Neural crest cell (in vitro differentiated cells): ENCODE measurements around the gene GALNT15. TPM values are rescaled to one million over a fixed set of nuclear protein-coding genes. Genes with fewer than 3 reads are reported as not detected.

Source experiments
- DNase-seq: peaks from one replicate; pipeline ENCODE4 v3.0.0; 2021; ENCODE audit warnings: low read depth, mixed read lengths, low spot score
- H3K27ac Mint-ChIP-seq: one replicate; pipeline ENCODE4 v1.8.0; 2021; ENCODE audit warnings: mild to moderate bottlenecking, mixed read lengths; ENCODE audit not compliant: unreplicated experiment
- H3K27me3 Mint-ChIP-seq: 2 replicates; pipeline ENCODE4 v1.8.0; 2021; ENCODE audit warnings: low read depth, mild to moderate bottlenecking, mixed read lengths
- H3K36me3 Mint-ChIP-seq: 2 replicates; pipeline ENCODE4 v1.8.0; 2021; ENCODE audit warnings: low read depth, mild to moderate bottlenecking, mixed read lengths
- H3K4me1 Mint-ChIP-seq: 2 replicates; pipeline ENCODE4 v1.8.0; 2021; ENCODE audit warnings: mixed read lengths
- H3K4me3 Mint-ChIP-seq: one replicate; pipeline ENCODE4 v1.8.0; 2021; ENCODE audit warnings: mild to moderate bottlenecking, mixed read lengths
- H3K9me3 Mint-ChIP-seq: 2 replicates; pipeline ENCODE4 v1.8.0; 2021; ENCODE audit warnings: mixed read lengths
- CTCF ChIP-seq: fragments of 200-600 bp; sonication (generic); conservative IDR thresholded peaks from 2 replicates; pipeline ENCODE4 v1.5.0; 2021; ENCODE audit warnings: antibody characterized with exemption, mild to moderate bottlenecking
- total RNA-seq: library from RNA; stranded (reverse); gene quantifications from 2 replicates; pipeline ENCODE4 v1.2.1, GENCODE V29; 2021

GALNT15 gene
- total RNA-seq, 1 donor from 2014 or later, result not detected

GRCh38 chr3:16140116-16140893, 34.2 kb upstream of the GALNT15 start:
- no peak for DNase-seq
- Mint-ChIP-seq H3K27ac (no peak overlapping the region), H3K4me1 (no peaks in the 10 kb centered on the region), H3K9me3 (peaks cover 8% of the 10 kb centered on the region), H3K27me3 (no peaks in the 10 kb centered on the region), H3K36me3 (no peaks in the 10 kb centered on the region), H3K4me3 (no peak overlapping the region)
- TF ChIP-seq CTCF, result no peak

- no peak for TF ChIP-seq CTCF
- DNase-seq, result no peak
- H3K4me1 Mint-ChIP-seq, result no peaks in the 10 kb centered on the region
- H3K27ac Mint-ChIP-seq, result no peak overlapping the region
- no peaks in the 10 kb centered on the region for H3K36me3 Mint-ChIP-seq
- H3K4me3 Mint-ChIP-seq, result no peak overlapping the region
- H3K27me3 Mint-ChIP-seq, result no peaks in the 10 kb centered on the region
- peaks cover 8% of the 10 kb centered on the region for H3K9me3 Mint-ChIP-seq
Observed at GRCh38 chr3:16140894-16141285, 33.6 kb upstream of the GALNT15 start.

- Mint-ChIP-seq H3K36me3 (no peaks in the 10 kb centered on the region), H3K4me3 (no peak overlapping the region), H3K4me1 (no peaks in the 10 kb centered on the region), H3K27ac (no peak overlapping the region), H3K9me3 (peaks cover 6% of the 10 kb centered on the region), H3K27me3 (no peaks in the 10 kb centered on the region)
- no peak for DNase-seq
- no peak for TF ChIP-seq CTCF
Observed at GRCh38 chr3:16142350-16143025, 32.0 kb upstream of the GALNT15 start.

- peaks cover 10% of the 10 kb centered on the region for H3K9me3 Mint-ChIP-seq
- H3K4me1 Mint-ChIP-seq, result no peaks in the 10 kb centered on the region
- H3K27ac Mint-ChIP-seq, result no peak overlapping the region
Observed at GRCh38 chr3:16143861-16144447, 30.5 kb upstream of the GALNT15 start.

GRCh38 chr3:16145176-16145575, 29.3 kb upstream of the GALNT15 start:
- TF ChIP-seq CTCF, result no peak
- H3K27me3 Mint-ChIP-seq, result no peaks in the 10 kb centered on the region
- H3K4me3 Mint-ChIP-seq, result no peak overlapping the region

More at GRCh38 chr3:16143861-16144447, 30.5 kb upstream of the GALNT15 start:
- Mint-ChIP-seq H3K27me3 (no peaks in the 10 kb centered on the region), H3K4me3 (no peak overlapping the region), H3K36me3 (no peaks in the 10 kb centered on the region)
- no peak for DNase-seq
- no peak for TF ChIP-seq CTCF

More at GRCh38 chr3:16145176-16145575, 29.3 kb upstream of the GALNT15 start:
- H3K27ac Mint-ChIP-seq, result no peak overlapping the region
- H3K36me3 Mint-ChIP-seq, result no peaks in the 10 kb centered on the region
- H3K4me1 Mint-ChIP-seq, result no peaks in the 10 kb centered on the region
- peaks cover 10% of the 10 kb centered on the region for H3K9me3 Mint-ChIP-seq
- DNase-seq, result no peak
